ENCODE measurements around the gene DRC1. TPM values are rescaled to one million over a fixed set of nuclear protein-coding genes. Genes with fewer than 3 reads are reported as not detected.

DRC1 gene
- total RNA-seq, 4 donors from 2014 or later: 0.85 to 2.4 (median 1.9) TPM; not detected in 1

DNA sequence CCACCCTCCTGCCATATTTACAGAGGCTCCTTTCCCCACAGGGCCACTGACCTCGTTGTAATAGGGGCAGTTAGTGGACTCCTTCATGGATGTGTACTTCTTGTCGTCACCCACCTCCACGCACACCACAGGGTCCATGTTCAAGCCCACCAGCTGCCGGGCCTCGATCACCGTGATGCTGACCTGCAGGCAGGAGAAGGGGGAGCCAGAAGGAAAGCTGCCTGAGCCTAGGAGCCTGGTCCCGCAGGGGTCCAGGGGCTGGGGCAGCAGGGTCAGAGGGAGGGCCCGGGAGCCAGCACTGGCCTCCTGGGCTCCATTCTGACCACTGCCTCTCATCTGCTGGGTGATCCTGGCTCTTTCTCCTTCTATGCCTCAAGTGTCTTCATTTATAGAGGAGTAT, 93.2 kb downstream of the DRC1 start:
- TF ChIP-seq, protein P1, sequence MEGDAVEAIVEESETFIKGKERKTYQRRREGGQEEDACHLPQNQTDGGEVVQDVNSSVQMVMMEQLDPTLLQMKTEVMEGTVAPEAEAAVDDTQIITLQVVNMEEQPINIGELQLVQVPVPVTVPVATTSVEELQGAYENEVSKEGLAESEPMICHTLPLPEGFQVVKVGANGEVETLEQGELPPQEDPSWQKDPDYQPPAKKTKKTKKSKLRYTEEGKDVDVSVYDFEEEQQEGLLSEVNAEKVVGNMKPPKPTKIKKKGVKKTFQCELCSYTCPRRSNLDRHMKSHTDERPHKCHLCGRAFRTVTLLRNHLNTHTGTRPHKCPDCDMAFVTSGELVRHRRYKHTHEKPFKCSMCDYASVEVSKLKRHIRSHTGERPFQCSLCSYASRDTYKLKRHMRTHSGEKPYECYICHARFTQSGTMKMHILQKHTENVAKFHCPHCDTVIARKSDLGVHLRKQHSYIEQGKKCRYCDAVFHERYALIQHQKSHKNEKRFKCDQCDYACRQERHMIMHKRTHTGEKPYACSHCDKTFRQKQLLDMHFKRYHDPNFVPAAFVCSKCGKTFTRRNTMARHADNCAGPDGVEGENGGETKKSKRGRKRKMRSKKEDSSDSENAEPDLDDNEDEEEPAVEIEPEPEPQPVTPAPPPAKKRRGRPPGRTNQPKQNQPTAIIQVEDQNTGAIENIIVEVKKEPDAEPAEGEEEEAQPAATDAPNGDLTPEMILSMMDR (IDR thresholded peaks at IDR 0.05): no peak
- no peak for TF ChIP-seq POLR2A (IDR thresholded peaks at IDR 0.05)
- no peak for DNase-seq
- H3K4me1 ChIP-seq: no peaks in the 10 kb centered on the region
- no peak overlapping the region for H3K27ac ChIP-seq
- intact Hi-C loops (cut with DNase I; ENCODE audit: low total_unique reads): no loop called here
- H3K27me3 ChIP-seq: no peaks in the 10 kb centered on the region
- H3K36me3 ChIP-seq: no peaks in the 10 kb centered on the region
- no peaks in the 10 kb centered on the region for H3K9me3 ChIP-seq
- H3K4me3 ChIP-seq: no peak overlapping the region

DNA sequence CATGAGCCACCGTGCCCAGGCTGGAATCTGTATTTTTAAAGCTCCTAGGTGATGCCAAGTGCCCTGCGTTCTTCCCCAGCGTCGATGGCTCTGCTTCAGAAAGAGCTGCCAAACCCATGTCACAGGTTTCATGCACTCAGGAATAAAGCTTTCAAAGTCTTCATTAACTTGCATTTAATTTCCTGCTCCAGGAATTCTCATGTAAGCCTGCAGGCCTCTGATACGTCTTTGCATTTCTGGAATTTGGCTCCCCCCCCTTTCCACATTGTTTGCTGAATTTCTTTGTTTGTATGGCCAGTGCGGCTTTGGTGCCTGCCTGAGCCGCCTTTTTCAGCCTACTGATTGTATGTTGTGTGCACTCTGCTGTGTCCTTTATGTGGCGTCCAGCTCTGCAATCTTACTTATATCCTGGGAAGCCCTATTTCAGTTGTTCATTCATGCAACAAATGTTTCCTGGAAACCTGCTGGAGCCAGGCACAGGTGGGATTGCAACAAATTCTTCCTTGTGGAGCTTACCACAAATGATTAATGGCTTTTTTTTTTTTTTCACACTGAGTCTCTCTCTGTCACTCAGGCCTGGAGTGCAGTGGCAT, 94.1 kb downstream of the DRC1 start:
- no peak for DNase-seq
- Histone ChIP-seq H3K4me1 (no peaks in the 10 kb centered on the region), H3K27ac (no peak overlapping the region), H3K36me3 (no peaks in the 10 kb centered on the region), H3K27me3 (no peaks in the 10 kb centered on the region), H3K9me3 (no peaks in the 10 kb centered on the region), H3K4me3 (no peak overlapping the region)
- intact Hi-C loops (cut with DNase I; ENCODE audit: low total_unique reads): no loop called here
- TF ChIP-seq, protein P1 (IDR thresholded peaks at IDR 0.05): no peak
- no peak for TF ChIP-seq POLR2A (IDR thresholded peaks at IDR 0.05)

DNA sequence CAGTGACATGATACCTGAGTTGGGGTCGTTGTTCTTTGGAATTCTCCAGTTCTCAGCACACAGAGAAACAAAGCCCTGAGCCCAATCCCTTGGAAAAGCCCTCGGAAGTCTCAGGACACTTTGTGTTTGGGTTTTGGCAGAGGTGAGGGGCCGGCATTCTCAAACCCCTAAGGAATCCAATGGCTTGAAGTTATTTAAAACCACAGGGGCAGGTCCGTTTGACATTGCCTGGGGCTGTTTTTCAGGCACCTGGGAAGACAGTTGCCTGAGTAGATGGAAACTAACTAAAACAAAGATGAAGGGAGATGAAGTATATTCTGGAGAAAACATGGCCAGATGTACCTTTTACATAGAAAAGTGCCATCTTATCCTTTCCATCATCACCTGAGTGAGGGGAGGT, 98.7 kb downstream of the DRC1 start:
- Histone ChIP-seq H3K36me3 (no peaks in the 10 kb centered on the region), H3K4me3 (no peak overlapping the region), H3K27ac (no peak overlapping the region), H3K9me3 (no peaks in the 10 kb centered on the region), H3K27me3 (no peaks in the 10 kb centered on the region), H3K4me1 (no peaks in the 10 kb centered on the region)
- DNase-seq: no peak
- intact Hi-C loops (cut with DNase I; ENCODE audit: low total_unique reads): no loop called here
- TF ChIP-seq, protein P1 (IDR thresholded peaks at IDR 0.05): no peak
- no peak for TF ChIP-seq POLR2A (IDR thresholded peaks at IDR 0.05)

DNA sequence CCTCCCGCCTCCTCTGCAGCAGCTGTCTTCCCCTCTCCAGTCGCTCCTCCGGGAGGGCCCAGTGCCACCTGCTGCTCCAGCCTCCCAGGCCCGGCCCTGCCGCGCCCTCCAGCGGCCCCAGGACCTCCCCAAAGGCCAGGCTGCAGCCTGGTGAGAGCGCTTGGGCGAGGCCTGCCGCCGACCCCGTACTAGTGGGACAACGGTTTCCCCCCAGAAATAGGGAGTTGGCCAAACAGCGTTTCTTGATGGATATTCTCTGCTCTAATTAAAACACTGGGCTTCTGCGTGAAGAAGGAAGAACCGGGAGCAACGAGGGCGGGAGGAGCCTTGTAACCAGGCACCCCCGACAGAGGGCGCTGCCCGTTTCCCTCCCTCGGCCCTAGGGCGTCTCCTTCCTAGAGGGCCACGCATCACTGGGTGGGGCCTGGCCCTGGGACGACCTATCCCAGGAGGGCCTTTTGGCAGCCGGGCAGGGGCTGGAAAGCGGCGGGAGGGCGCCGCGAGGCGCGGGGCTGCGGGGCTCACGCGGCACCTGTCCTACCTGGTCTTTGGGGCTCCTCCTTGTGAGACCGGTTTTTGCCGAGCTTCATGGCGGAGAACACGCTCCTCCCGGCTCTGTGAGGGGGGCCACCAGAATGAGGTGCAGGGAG, 101.6 kb downstream of the DRC1 start:
- intact Hi-C loops (cut with DNase I; ENCODE audit: low total_unique reads): no loop called here
- no peaks in the 10 kb centered on the region for H3K36me3 ChIP-seq
- peak; percentile 37 to 39 for DNase-seq
- no peaks in the 10 kb centered on the region for H3K4me1 ChIP-seq
- no peaks in the 10 kb centered on the region for H3K9me3 ChIP-seq
- no peak overlapping the region for H3K27ac ChIP-seq
- TF ChIP-seq POLR2A (IDR thresholded peaks at IDR 0.05): no peak
- TF ChIP-seq, protein P1 (IDR thresholded peaks at IDR 0.05): peak; percentile 32 to 57 (median 46)
- peak overlapping the region; percentile 20 to 24 for H3K4me3 ChIP-seq
- H3K27me3 ChIP-seq: no peaks in the 10 kb centered on the region

DNA sequence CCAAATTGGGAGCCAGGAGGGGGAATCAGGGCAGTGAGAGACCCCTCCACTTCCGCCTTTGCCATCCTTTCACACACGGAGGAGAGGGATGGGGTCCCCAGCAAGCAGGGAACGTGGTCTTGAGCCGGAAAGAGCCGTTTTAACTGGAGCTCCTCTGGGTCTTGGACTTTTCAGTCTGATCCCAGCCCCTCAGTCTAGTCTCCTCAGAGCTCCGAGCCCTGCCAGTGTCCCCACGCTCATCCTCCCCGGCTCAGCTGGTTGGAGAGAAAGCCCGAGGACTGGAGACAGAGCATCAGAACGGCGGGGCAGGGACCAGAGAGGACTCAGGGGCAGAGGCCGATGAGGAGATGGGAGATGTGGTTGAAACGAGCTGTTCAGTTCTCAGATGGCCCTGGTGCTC, 102.3 kb downstream of the DRC1 start:
- Histone ChIP-seq H3K4me1 (no peaks in the 10 kb centered on the region), H3K27ac (no peak overlapping the region), H3K4me3 (no peak overlapping the region), H3K27me3 (no peaks in the 10 kb centered on the region), H3K36me3 (no peaks in the 10 kb centered on the region), H3K9me3 (no peaks in the 10 kb centered on the region)
- intact Hi-C loops (cut with DNase I; ENCODE audit: low total_unique reads): no loop called here
- DNase-seq: no peak
- TF ChIP-seq, protein P1 (IDR thresholded peaks at IDR 0.05): no peak

All from uterus (tissue), 4 donors.